ENCODE data around the gene SPTA1. TPM values are rescaled to one million over a fixed set of nuclear protein-coding genes. Genes with fewer than 3 reads are reported as not detected.

The SPTA1 gene
- total and polyA plus RNA-seq, 4 donors, result 0.02 to 21.1 (median 0.24) TPM

DNA sequence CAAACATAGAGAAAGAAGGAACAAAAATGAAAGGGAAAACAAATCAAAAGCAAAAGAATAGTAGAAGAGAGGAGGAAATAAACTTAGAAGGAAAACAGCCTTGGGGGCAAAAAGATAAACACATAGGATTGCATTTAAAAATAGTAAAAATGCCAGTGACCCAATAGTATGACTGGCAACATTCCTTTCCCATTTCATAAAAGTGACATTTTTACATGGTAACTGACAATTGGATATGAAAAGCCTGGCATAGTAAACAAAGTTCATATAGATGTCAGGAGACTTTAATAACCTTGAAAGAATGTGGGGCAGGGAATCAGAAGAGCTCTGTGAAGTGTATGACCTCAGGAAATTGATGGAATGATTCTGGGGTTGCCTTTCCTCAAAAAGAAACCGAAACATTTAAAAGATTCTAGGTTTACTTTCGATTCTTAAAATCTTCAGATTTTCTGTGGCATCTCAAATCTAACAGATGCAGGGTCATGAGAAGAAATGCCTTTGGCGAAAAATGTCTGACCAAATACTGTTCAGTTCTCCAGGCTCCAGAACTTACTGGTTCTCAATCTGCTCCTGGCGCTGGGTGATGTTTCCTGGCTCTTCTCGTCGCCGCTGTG lies 33.7 kb downstream of the SPTA1 start:
- WGBS, 2 donors, result 90 to 92% methylated on average over 7 of the region's 7 CpGs
- DNase-seq, result no peak
- Histone ChIP-seq H3K27me3 (ENCODE audit: control insufficient read depth in 3 of 3, insufficient read depth in 3 of 3, low read length in 2 of 3) (no peaks in the 10 kb centered on the region), H3K9ac (ENCODE audit: insufficient read depth in 1 of 2, low read length in 2 of 2) (no peak overlapping the region), H3K9me3 (ENCODE audit: control insufficient read depth in 4 of 4, insufficient read depth in 3 of 4, low read length in 3 of 4) (no peaks in the 10 kb centered on the region), H3K4me1 (ENCODE audit: control insufficient read depth in 5 of 5, insufficient read depth in 5 of 5, low read length in 5 of 5) (no peaks in the 10 kb centered on the region), H3K36me3 (ENCODE audit: control insufficient read depth in 4 of 4, insufficient read depth in 4 of 4, low read length in 4 of 4) (no peaks in the 10 kb centered on the region), H3K27ac (ENCODE audit: low read depth in 1 of 2, low read length in 1 of 2) (no peak overlapping the region), H3K4me3 (no peak overlapping the region)
- TF ChIP-seq, protein P1, sequence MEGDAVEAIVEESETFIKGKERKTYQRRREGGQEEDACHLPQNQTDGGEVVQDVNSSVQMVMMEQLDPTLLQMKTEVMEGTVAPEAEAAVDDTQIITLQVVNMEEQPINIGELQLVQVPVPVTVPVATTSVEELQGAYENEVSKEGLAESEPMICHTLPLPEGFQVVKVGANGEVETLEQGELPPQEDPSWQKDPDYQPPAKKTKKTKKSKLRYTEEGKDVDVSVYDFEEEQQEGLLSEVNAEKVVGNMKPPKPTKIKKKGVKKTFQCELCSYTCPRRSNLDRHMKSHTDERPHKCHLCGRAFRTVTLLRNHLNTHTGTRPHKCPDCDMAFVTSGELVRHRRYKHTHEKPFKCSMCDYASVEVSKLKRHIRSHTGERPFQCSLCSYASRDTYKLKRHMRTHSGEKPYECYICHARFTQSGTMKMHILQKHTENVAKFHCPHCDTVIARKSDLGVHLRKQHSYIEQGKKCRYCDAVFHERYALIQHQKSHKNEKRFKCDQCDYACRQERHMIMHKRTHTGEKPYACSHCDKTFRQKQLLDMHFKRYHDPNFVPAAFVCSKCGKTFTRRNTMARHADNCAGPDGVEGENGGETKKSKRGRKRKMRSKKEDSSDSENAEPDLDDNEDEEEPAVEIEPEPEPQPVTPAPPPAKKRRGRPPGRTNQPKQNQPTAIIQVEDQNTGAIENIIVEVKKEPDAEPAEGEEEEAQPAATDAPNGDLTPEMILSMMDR (IDR thresholded peaks at IDR 0.05; ENCODE audit: control extremely low read depth, extremely low read depth), result no peak
- no peak for ATAC-seq (ENCODE audit: insufficient read depth, low FRiP score)

DNA sequence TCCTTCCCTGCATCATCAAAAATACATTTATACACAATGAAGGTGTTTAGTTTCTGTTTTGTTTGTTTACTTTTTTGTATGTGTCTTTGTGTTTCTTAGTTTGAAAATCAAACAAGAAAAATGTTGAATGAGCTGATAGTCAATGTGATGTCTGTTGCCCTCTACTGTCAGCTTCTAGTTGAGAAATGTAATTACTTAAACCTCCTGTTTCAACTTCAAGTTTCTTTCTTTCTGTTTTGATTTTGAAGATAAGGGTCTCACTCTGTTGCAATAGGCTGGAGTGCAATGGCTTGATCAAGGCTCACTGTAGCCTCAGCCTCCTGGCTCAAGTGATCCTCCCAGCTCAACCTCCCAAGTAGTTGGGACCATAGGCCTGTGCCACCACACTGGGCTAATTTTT lies 37.5 kb downstream of the SPTA1 start:
- TF ChIP-seq, protein P1 (IDR thresholded peaks at IDR 0.05; ENCODE audit: control extremely low read depth, extremely low read depth), result no peak
- H3K36me3 ChIP-seq (ENCODE audit: control insufficient read depth in 4 of 4, insufficient read depth in 4 of 4, low read length in 4 of 4), result no peaks in the 10 kb centered on the region
- H3K9ac ChIP-seq (ENCODE audit: insufficient read depth in 1 of 2, low read length in 2 of 2), result no peak overlapping the region
- H3K27ac ChIP-seq (ENCODE audit: low read depth in 1 of 2, low read length in 1 of 2), result no peak overlapping the region
- H3K9me3 ChIP-seq (ENCODE audit: control insufficient read depth in 4 of 4, insufficient read depth in 3 of 4, low read length in 3 of 4), result no peaks in the 10 kb centered on the region
- no peaks in the 10 kb centered on the region for H3K4me1 ChIP-seq (ENCODE audit: control insufficient read depth in 5 of 5, insufficient read depth in 5 of 5, low read length in 5 of 5)
- ATAC-seq (ENCODE audit: insufficient read depth, low FRiP score), result no peak
- H3K27me3 ChIP-seq (ENCODE audit: control insufficient read depth in 3 of 3, insufficient read depth in 3 of 3, low read length in 2 of 3), result no peaks in the 10 kb centered on the region
- DNase-seq, result peak in 1 of 3 donors; percentile 24
- H3K4me3 ChIP-seq, result no peak overlapping the region

DNA sequence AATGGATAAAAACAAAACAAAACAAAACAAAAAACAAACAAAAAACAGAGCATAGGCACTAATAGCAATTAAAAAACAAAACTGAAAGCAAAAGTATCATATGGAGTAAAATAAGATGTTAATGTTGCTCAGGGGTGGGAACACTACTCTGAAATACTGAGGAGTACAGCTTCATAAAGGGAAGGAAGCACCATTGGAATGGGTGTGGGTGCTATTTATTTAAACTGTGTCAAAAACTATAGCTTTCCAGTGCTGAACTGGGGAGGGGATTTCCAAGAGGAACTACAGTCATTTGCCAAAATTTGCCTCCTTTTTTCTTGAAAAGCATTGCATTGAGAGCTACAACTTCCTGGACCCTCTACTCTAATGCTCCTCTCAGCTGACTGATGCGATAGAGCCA lies 40.0 kb downstream of the SPTA1 start:
- no peak for ATAC-seq (ENCODE audit: insufficient read depth, low FRiP score)
- Histone ChIP-seq H3K27me3 (ENCODE audit: control insufficient read depth in 3 of 3, insufficient read depth in 3 of 3, low read length in 2 of 3) (no peaks in the 10 kb centered on the region), H3K4me1 (ENCODE audit: control insufficient read depth in 5 of 5, insufficient read depth in 5 of 5, low read length in 5 of 5) (no peaks in the 10 kb centered on the region), H3K27ac (ENCODE audit: low read depth in 1 of 2, low read length in 1 of 2) (no peak overlapping the region), H3K36me3 (ENCODE audit: control insufficient read depth in 4 of 4, insufficient read depth in 4 of 4, low read length in 4 of 4) (no peaks in the 10 kb centered on the region), H3K4me3 (no peak overlapping the region), H3K9me3 (ENCODE audit: control insufficient read depth in 4 of 4, insufficient read depth in 3 of 4, low read length in 3 of 4) (no peaks in the 10 kb centered on the region), H3K9ac (ENCODE audit: insufficient read depth in 1 of 2, low read length in 2 of 2) (no peak overlapping the region)
- 69 to 83% methylated on average over 1 of the region's 1 CpG for WGBS, 2 donors
- DNase-seq, result no peak
- TF ChIP-seq, protein P1 (IDR thresholded peaks at IDR 0.05; ENCODE audit: control extremely low read depth, extremely low read depth), result no peak

DNA sequence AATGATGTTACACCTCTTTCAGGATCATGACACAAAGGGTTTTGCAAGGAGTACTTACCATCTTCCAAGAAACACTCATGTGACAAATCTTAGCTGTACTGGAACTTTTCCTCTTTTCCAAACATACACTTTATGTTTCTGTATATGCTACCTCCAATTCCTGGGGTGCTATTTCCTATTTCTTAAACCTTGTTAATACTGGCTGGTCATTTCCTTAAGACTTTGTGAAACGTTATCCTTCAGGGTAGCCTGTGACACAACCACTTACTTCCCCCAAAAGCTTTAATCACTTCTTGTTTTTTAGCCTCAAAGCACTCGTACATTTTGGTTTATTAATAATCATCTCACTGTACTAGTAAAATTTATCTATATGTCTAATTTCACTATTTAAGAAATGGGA lies 42.1 kb downstream of the SPTA1 start:
- H3K27ac ChIP-seq (ENCODE audit: low read depth in 1 of 2, low read length in 1 of 2), result no peak overlapping the region
- H3K36me3 ChIP-seq (ENCODE audit: control insufficient read depth in 4 of 4, insufficient read depth in 4 of 4, low read length in 4 of 4), result no peaks in the 10 kb centered on the region
- TF ChIP-seq, protein P1 (IDR thresholded peaks at IDR 0.05; ENCODE audit: control extremely low read depth, extremely low read depth), result no peak
- 27 to 43% methylated on average over 2 of the region's 2 CpGs for WGBS, 2 donors
- peaks cover 0 to 4% (median 0%) of the 10 kb centered on the region in 5 donors for H3K4me1 ChIP-seq (ENCODE audit: control insufficient read depth in 5 of 5, insufficient read depth in 5 of 5, low read length in 5 of 5)
- H3K9me3 ChIP-seq (ENCODE audit: control insufficient read depth in 4 of 4, insufficient read depth in 3 of 4, low read length in 3 of 4), result no peaks in the 10 kb centered on the region
- ATAC-seq (ENCODE audit: insufficient read depth, low FRiP score) (no peak), DNase-seq (no peak)
- H3K9ac ChIP-seq (ENCODE audit: insufficient read depth in 1 of 2, low read length in 2 of 2), result no peak overlapping the region
- H3K27me3 ChIP-seq (ENCODE audit: control insufficient read depth in 3 of 3, insufficient read depth in 3 of 3, low read length in 2 of 3), result no peaks in the 10 kb centered on the region
- H3K4me3 ChIP-seq, result no peak overlapping the region

Data from lung (tissue), 12 donors.